ENCODE results near the gene IKZF4.
"Not testable (repeated sequence)": the region's sequence is repeated elsewhere in the genome, so short reads cannot be mapped to it uniquely, and the experiment has no call there.

The IKZF4 gene

GRCh38 chr12:56020423-56021184, at the start of gene IKZF4:
IKZF4 (plus strand) TSS chr12:56021043; CDS start chr12:56021494, 451 bp downstream.
- no peak for DNase-seq (ENCODE audit: low read depth)

DNA sequence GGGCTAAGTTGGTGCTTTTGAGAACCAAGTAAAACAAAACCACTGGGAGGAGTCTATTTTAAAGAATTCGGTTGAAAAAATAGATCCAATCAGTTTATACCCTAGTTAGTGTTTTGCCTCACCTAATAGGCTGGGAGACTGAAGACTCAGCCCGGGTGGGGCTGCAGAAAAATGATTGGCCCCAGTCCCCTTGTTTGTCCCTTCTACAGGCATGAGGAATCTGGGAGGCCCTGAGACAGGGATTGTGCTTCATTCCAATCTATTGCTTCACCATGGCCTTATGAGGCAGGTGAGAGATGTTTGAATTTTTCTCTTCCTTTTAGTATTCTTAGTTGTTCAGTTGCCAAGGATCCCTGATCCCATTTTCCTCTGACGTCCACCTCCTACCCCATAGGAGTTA, 48.8 kb upstream of the IKZF4 start:
- no peak for DNase-seq (ENCODE audit: low read depth)

- no peak for DNase-seq (ENCODE audit: low read depth)
These were observed 48.4 kb upstream of the IKZF4 start for GRCh38 chr12:55972456-55972855.

GRCh38 chr12:55972911-55973598, 47.8 kb upstream of the IKZF4 start:
- no peak for DNase-seq (ENCODE audit: low read depth)

GRCh38 chr12:55973599-55974307, 47.1 kb upstream of the IKZF4 start, which contains the start of gene RAB5B:
RAB5B (plus strand) TSS chr12:55974078; CDS start chr12:55986961, 12,883 bp downstream.
- DNase-seq (ENCODE audit: low read depth): peak; percentile 98

DNA sequence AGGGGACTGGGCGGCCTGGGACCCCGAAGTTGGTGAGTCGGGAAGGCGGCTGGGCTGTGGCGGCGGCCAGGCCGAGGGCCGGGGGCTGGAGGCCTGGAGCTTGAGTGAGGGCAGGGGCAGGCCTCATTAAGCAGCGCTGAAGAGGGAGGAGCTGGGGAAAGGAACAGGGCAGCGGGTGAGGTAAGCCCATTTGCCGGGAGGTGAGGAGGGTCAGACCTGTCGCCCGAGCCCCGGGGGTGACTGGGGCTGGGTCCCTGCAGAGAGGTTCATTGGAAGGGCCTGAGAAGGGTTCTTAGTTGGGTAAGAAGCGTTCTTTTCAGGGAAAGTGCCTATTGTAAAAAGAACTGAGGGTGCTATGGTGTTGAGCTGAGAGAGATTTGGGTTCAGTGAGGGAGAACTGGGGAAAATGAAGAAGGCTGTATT, 46.5 kb upstream of the IKZF4 start:
- no peak for DNase-seq (ENCODE audit: low read depth)

DNA sequence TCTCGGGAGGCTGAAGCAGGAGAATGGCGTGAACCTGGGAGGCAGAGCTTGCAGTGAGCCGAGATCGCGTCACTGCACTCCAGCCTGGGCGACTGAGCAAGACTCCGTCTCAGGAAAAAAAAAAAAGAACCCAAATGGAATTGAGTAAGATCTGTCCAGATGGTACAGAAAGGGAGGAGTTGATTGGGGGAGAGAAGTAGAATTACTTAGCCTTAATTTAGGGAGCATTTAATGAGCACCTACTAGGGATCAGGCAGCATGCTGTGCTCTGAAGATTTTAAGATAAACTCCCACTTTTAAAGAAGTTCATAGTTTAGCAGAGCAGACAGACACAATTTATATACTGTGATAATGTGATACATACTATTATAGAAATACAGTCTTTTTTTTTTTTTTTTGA, 42.5 kb upstream of the IKZF4 start:
- DNase-seq (ENCODE audit: low read depth): no peak

DNA sequence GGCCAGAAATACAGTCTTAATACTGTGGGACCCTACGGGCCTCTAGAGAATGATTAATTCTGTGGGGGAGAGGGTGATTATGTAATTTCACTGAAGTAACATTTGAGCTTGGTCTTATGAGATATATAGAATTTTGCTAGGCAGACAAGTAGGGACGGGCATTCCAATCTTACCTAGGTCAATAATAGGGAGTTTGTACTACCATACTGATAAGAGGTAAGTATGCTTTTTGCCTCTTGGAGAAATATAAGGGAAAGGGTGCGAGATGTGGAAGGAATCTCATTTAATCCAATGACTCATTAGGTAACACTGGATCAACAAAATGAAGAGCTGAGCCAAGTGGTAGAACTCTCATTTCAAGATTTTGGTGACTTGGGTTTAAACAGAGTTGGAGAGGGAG, 41.8 kb upstream of the IKZF4 start:
- no peak for DNase-seq (ENCODE audit: low read depth)

DNA sequence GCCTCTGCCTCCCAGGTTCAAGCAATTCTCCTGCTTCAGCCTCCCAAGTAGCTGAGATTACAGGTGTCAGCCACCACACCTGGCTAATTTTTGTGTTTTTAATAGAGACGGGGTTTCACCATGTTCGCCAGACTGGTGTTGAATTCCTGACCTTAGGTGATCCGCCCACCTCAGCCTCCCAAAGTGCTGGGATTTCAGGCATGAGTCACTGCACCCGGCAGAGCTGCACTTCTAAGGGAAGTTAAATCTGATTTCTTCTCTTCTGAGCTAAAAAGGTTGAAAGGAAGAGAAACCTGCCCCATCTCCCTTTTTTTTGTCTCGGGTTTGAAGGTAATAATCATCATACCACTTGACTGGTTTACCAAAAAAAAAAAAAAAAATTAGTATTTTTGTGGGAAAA, 39.0 kb upstream of the IKZF4 start:
- DNase-seq (ENCODE audit: low read depth): not testable (repeated sequence)

DNA sequence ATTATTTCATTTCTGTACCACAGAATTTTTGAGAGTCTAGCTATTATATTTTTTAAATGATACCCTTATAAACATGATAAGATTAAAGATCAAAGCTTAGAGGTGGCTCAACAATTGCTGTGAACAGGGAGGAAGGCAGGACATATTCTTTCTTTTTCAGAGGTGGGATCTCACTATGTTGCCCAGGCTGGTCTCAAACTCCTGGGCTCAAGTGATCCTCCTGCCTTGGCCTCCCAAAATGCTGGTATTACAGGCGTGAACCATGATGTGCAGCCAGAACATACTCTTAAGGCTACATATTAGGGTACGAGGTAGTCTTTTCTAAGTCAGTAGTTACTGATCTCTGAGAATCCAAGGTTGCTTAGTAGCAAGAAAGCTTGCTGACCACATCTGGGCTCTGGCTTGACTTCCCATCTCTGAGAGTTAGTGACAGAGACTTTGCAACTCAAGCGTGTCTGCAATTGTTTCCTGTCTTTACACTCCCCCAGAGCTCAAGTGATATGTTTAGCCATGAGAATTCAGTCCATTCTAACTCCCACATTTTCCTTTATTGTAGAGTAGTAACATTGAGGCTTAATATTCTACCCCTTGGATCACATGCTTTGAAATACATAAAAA, 38.4 kb upstream of the IKZF4 start:
- no peak for DNase-seq (ENCODE audit: low read depth)

GRCh38 chr12:55983232-55983842, 37.5 kb upstream of the IKZF4 start:
- no peak for DNase-seq (ENCODE audit: low read depth)

- no peak for DNase-seq (ENCODE audit: low read depth)
These were observed 36.0 kb upstream of the IKZF4 start for GRCh38 chr12:55984861-55985260.

DNA sequence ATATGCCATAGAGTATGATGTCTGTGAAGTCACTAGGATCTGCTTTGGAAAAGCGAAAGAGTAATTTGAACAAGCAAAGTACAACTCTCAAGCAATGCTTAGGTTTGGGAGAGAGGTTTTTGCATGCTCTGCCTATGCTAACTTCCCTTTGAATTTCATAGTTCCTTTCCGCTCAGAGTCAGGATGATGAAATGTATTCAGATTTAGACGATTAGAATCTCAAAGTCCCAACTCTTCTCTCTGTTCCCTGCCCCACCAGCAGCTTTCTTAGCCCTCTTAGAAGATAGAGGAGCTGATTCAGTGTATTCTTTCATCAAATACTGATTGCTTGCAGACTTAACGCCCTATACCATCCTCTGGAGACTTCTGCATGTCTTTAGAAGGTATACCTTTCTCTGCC, 35.5 kb upstream of the IKZF4 start:
- DNase-seq (ENCODE audit: low read depth): no peak

GRCh38 chr12:55985976-55986375, 34.9 kb upstream of the IKZF4 start:
- DNase-seq (ENCODE audit: low read depth): not testable (repeated sequence)

GRCh38 chr12:55991110-55991509, 29.7 kb upstream of the IKZF4 start:
- DNase-seq (ENCODE audit: low read depth): no peak

DNA sequence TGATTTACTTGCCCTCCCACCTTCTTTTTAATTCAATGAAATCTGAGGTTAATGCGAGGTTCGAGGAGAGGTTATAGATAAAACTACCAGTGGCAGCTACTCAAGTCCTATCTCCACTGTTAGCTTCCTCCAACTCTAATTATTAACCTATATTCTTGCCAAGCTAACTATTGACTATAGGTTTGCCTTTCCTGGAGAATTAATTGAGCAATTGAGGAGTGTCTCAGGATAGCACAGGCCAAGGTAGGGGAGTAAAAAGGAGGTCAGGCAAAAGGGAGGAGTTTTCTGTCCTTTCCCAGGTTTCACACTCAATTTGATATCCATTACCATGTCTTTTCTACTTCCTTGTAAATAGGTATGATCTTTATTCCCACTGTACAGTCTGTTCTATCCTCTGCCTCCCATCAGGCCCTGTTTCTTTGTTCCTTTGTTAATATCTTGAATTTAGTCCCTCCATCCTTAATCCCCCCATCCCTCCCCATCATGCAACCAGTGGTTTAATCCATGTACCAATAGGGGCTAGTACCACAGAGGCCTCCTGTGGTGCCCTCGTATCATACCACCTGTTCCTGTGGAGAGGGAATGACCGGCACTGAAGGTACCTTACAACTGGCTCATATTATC, 27.5 kb upstream of the IKZF4 start:
- no peak for DNase-seq (ENCODE audit: low read depth)

DNA sequence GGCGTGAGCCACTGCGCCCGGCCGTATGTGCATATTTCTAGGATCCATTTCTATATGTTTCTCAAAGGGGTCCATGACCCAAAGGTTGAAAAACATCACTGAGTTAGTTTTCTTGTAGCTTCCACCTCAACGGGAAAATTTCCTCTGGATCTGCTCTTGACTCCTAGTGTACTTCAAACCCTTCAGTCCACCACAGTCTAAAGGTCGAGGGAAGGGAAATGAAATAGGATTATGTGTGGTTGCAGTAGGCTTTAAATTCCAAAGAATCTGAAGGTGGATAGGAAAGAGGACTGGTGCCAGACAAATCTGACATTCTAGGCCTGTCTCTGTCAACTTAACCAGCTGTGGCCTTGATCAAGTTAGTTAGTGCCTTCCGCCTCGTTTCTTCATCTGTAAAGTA, 25.5 kb upstream of the IKZF4 start:
- no peak for DNase-seq (ENCODE audit: low read depth)

- DNase-seq (ENCODE audit: low read depth): peak; percentile 50
These were observed 24.6 kb upstream of the IKZF4 start for GRCh38 chr12:55996201-55996714.

DNA sequence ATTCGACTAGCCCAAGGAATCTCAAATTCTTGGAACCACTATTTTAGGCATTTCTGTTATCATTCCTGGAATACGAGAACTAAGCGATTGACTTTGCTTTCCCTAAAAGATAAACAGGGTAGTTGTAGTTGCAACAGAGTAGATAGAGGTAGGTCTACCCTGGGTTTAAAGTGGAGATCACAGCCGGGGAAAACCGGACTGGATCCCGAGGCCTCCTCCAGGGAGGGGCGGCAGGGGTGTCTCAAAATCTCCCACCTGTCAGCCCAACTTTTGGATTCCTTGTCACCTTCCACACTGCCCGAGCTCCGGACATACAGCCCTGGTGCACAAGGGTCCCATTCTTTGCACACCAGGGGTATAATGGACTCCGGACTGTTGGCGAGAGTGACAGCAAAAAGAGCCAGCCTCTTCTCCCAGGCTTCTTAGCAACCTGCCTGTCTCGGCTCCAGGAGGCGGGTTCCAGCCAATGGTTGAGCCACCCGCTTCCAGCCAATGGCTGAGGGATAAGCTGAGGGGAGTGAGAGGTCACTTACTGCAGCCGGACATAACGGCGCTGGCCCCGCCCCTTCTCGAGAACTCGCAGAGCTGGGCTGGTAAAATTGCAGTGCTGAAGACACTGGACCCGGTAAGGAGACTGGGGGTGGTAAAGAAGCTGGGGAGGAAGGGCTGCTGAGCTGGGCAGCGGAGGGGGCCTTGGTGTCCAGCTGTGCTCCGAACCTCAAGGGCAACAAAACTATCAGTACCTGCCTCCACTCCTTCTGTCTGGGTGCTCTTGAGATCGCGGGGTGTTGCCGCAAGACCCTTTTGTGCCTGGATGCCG, 23.9 kb upstream of the IKZF4 start, which contains the start of gene SUOX:
TSS of gene SUOX (plus strand) at position 562 of the 820 bp plus-strand sequence. CDS start 4,946 bp downstream, outside the sequence.
- DNase-seq (ENCODE audit: low read depth): no peak

DNA sequence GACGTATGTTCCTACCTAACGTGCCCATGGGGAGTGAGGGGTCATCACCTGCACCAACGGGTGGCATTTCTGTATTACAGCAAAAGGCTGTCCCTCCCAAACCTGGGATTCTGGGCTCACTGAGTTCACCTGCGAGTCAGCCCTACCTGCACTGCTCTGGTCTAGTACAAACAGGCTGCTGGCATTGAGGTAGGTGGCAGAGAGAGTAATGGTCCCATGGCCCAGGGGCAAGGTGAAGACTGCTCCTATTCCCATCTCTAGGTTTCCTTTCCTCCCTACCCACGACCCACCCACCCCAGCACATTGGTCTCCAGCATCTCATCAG, 23.3 kb upstream of the IKZF4 start:
- DNase-seq (ENCODE audit: low read depth): no peak
